ENCODE data around the gene SIPA1.

SIPA1 gene

GRCh38 chr11:65592858-65593517 lies 44.9 kb upstream of the SIPA1 start:
- TF ChIP-seq ZFX (IDR thresholded peaks at IDR 0.05; ENCODE audit: borderline replicate concordance): no peak
- TF ChIP-seq, protein P1, sequence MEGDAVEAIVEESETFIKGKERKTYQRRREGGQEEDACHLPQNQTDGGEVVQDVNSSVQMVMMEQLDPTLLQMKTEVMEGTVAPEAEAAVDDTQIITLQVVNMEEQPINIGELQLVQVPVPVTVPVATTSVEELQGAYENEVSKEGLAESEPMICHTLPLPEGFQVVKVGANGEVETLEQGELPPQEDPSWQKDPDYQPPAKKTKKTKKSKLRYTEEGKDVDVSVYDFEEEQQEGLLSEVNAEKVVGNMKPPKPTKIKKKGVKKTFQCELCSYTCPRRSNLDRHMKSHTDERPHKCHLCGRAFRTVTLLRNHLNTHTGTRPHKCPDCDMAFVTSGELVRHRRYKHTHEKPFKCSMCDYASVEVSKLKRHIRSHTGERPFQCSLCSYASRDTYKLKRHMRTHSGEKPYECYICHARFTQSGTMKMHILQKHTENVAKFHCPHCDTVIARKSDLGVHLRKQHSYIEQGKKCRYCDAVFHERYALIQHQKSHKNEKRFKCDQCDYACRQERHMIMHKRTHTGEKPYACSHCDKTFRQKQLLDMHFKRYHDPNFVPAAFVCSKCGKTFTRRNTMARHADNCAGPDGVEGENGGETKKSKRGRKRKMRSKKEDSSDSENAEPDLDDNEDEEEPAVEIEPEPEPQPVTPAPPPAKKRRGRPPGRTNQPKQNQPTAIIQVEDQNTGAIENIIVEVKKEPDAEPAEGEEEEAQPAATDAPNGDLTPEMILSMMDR (IDR thresholded peaks at IDR 0.05): no peak
- no peak overlapping the region for H3K27ac ChIP-seq

DNA sequence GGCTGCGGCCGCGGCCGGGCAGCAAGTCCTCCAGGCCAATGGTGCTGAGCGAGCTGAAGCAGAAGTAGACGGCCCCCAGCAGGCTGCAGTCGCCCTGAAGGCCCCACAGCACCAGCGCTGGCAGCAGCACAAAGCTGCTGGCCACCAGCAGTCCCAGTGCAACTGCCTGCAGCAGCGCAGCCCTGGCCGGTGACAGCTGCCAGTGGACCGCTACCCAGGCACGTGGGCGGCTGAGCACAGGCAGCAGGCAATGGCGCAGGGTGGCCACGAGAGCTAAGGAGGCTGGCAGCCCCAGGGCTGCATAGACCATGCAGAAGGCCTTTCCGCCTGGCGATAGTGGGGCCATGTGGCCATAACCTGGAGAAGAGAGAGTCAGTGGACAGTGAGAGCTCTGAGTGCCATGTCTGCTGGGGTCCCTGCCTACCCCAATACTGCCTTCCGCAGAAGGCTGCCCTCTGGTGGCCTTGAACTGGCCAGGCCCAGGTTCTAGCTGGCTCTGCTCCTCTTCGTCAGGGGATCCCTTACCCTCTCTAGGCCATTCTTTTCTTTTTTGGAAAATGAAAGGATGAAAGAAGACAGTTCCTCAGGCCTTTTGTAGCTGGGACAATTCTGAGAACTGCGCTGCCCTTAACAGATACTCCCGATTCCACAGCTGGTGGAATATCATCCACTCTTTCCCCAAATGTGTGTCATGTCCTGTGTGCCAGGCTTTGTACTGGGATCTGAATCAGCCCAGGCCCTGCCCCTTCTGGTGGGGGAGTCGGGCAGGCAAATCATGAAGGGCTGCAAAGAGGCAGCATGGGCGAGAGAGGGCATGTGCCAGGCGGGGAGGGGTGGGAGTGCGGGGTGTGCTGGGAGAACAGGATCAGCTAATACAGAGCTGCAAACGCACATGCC lies 44.1 kb upstream of the SIPA1 start:
- TF ChIP-seq, protein P1 (IDR thresholded peaks at IDR 0.05): peak; percentile 82
- TF ChIP-seq ZFX (IDR thresholded peaks at IDR 0.05; ENCODE audit: borderline replicate concordance): no peak
- H3K27ac ChIP-seq: 0 out of 2 replicates have a peak overlapping the region, but pooled peaks have one; percentile 8

GRCh38 chr11:65595131-65595530 lies 42.8 kb upstream of the SIPA1 start:
- no peak for TF ChIP-seq ZFX (IDR thresholded peaks at IDR 0.05; ENCODE audit: borderline replicate concordance)
- TF ChIP-seq, protein P1 (IDR thresholded peaks at IDR 0.05): no peak
- no peak overlapping the region for H3K27ac ChIP-seq

- H3K27ac ChIP-seq: 0 out of 2 replicates have a peak within 1 kb of the TSS, but pooled peaks have one; percentile 8
- TF ChIP-seq, protein P1 (IDR thresholded peaks at IDR 0.05): no peak
- no peak for TF ChIP-seq ZFX (IDR thresholded peaks at IDR 0.05; ENCODE audit: borderline replicate concordance)
Observed at GRCh38 chr11:65595543-65596281, 42.2 kb upstream of the SIPA1 start, which contains the start of gene KCNK7. TSS of gene KCNK7 (minus strand) at chr11:65595800. CDS start at chr11:65595772, 28 bp downstream.

DNA sequence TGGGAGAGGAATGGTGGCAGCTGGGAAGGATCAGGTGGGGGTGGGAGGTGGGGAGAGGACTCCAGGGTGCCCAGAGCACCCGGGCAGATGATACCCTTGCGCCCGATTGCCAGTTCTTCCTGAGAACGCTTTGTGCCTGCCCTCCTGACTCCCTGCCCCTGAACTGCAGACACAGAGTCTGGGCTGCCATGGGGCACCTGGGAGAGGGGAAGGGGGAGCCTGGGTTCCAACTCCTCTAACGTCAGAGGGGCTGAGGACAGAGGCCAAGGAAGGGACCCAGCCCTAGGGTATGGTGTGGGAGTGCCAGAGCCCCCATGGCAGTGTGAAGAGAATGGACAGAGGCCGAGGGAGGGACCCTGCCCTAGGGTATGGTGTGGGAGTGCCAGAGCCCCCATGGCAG lies 41.4 kb upstream of the SIPA1 start:
- no peak for TF ChIP-seq ZFX (IDR thresholded peaks at IDR 0.05; ENCODE audit: borderline replicate concordance)
- TF ChIP-seq, protein P1 (IDR thresholded peaks at IDR 0.05): no peak
- no peak overlapping the region for H3K27ac ChIP-seq

GRCh38 chr11:65598258-65598699 lies 39.6 kb upstream of the SIPA1 start:
- H3K27ac ChIP-seq: no peak overlapping the region
- TF ChIP-seq, protein P1 (IDR thresholded peaks at IDR 0.05): no peak
- no peak for TF ChIP-seq ZFX (IDR thresholded peaks at IDR 0.05; ENCODE audit: borderline replicate concordance)

Data from 22Rv1 (cell line).